H1 (cell line): ENCODE data around the gene E2F1. TPM values are rescaled to one million over a fixed set of nuclear protein-coding genes. Genes with fewer than 3 reads are reported as not detected.

ENCODE experiments used
- CTCF ChIA-PET: fragments of 300-600 bp; sonication (Branson Sonifier 250); formaldehyde crosslinking; loops from one replicate; lab custom pipeline; 2021; ENCODE audit not compliant: partially characterized antibody; lab: Charles Lee
- POLR2A ChIA-PET: fragments of 300-600 bp; sonication (Branson Sonifier 250); formaldehyde crosslinking; loops from one replicate; lab custom pipeline; 2021; ENCODE audit warnings: inconsistent platforms; ENCODE audit not compliant: partially characterized antibody; lab: Charles Lee
- DNase-seq, 2 experiments: peaks; one replicate each; pipeline versions ENCODE4 v3.0.0 to v3.0.0-alpha.2; 2010 to 2022; ENCODE audit warnings: low spot score in 2 of 2, low read depth in 1 of 2, mixed read lengths in 1 of 2
- FAIRE-seq: peaks from 2 replicates; lab custom pipeline; 2011; peaks lifted over from hg19 to GRCh38; lab: Jason Lieb, UNC
- H2AFZ ChIP-seq: 2 replicates; pipeline ENCODE4 v1.8.1; 2012; ENCODE audit warnings: low read length, inconsistent platforms
- H2AK5ac ChIP-seq: 2 replicates; pipeline ENCODE4 v1.6.1; 2013; ENCODE audit warnings: low read depth, low read length
- H2BK120ac ChIP-seq: replicated peaks from 2 replicates; pipeline ENCODE3; 2013; ENCODE audit warnings: low read depth, low read length, inconsistent platforms
- H2BK12ac ChIP-seq: 2 replicates; pipeline ENCODE4 v1.6.1; 2013; ENCODE audit warnings: low read depth, low read length
- H2BK15ac ChIP-seq: 2 replicates; pipeline ENCODE4 v1.6.1; 2013; ENCODE audit warnings: low read length
- H2BK20ac ChIP-seq: 2 replicates; pipeline ENCODE4 v1.6.1; 2013; ENCODE audit warnings: low read length
- H2BK5ac ChIP-seq: 2 replicates; pipeline ENCODE4 v1.6.1; 2013; ENCODE audit warnings: low read depth, low read length
- H3K14ac ChIP-seq: 2 replicates; pipeline ENCODE4 v1.6.1; 2013; ENCODE audit warnings: inconsistent platforms; ENCODE audit not compliant: insufficient read length
- H3K18ac ChIP-seq: 2 replicates; pipeline ENCODE4 v1.6.1; 2013; ENCODE audit warnings: low read length; ENCODE audit errors: extremely low read depth
- H3K23ac ChIP-seq: 2 replicates; pipeline ENCODE4 v1.6.1; 2013; ENCODE audit warnings: inconsistent platforms; ENCODE audit not compliant: insufficient read length
- H3K23me2 ChIP-seq: 2 replicates; pipeline ENCODE4 v1.6.1; 2013; ENCODE audit warnings: low read depth, low read length
- H3K27ac ChIP-seq: 2 replicates; pipeline ENCODE4 v1.6.1; 2011; ENCODE audit warnings: low read depth, low read length, inconsistent platforms
- H3K27me3 ChIP-seq, 4 experiments: replicated peaks in 1 of 4; 1 replicate in 1 of 4; 2 replicates in 3 of 4; pipeline versions ENCODE4 v1.6.1 to v1.8.1; 2011 to 2013; ENCODE audit warnings: low read length in 3 of 4, mild to moderate bottlenecking in 3 of 4, inconsistent platforms in 2 of 4, mixed read lengths in 2 of 4, moderate library complexity in 1 of 4; ENCODE audit not compliant: control insufficient read depth in 3 of 4, insufficient read depth in 3 of 4; ENCODE audit errors: extremely low read depth in 1 of 4
- H3K36me3 ChIP-seq, 4 experiments: 2 replicates each; pipeline versions ENCODE4 v1.6.1 to v1.8.1; 2011 to 2013; ENCODE audit warnings: mild to moderate bottlenecking in 4 of 4, low read length in 3 of 4, moderate library complexity in 2 of 4, control low read depth in 1 of 4, inconsistent platforms in 1 of 4; ENCODE audit not compliant: insufficient read depth in 4 of 4, control insufficient read depth in 2 of 4
- H3K4ac ChIP-seq: replicated peaks from 2 replicates; pipeline ENCODE3; 2013; ENCODE audit warnings: low read length, low read depth, mixed read lengths, inconsistent platforms; ENCODE audit not compliant: insufficient read length
- H3K4me1 ChIP-seq, 4 experiments: replicated peaks in 1 of 4; 1 replicate in 1 of 4; 2 replicates in 3 of 4; pipeline versions ENCODE4 v1.6.1 to v1.8.1; 2011 to 2013; ENCODE audit warnings: low read length in 3 of 4, inconsistent platforms in 2 of 4, mixed read lengths in 1 of 4; ENCODE audit not compliant: insufficient read depth in 4 of 4, control insufficient read depth in 3 of 4
- H3K4me2 ChIP-seq, 2 experiments: 2 replicates each; pipeline versions ENCODE4 v1.6.1 to v1.8.1; 2011 to 2013; ENCODE audit warnings: low read depth in 2 of 2, low read length in 2 of 2, control low read depth in 1 of 2, inconsistent platforms in 1 of 2, mild to moderate bottlenecking in 1 of 2; ENCODE audit not compliant: insufficient read depth in 1 of 2
- H3K4me3 ChIP-seq, 4 experiments: fragments of 200-600, 300-600 bp in 1 of 4; sonication (generic), shearing (Covaris generic), sonication (Bioruptor Twin) in 1 of 4; 2 replicates each; pipeline versions ENCODE4 v1.5.1 to v1.8.1; 2011 to 2016; ENCODE audit warnings: low read length in 4 of 4, low read depth in 3 of 4, control low read depth in 2 of 4, inconsistent platforms in 2 of 4, mild to moderate bottlenecking in 2 of 4, mixed read lengths in 1 of 4, moderate library complexity in 1 of 4; ENCODE audit not compliant: insufficient read depth in 2 of 4; ENCODE audit errors: extremely low read depth in 1 of 4
- H3K56ac ChIP-seq: replicated peaks from 2 replicates; pipeline ENCODE3; 2013; ENCODE audit warnings: low read depth, mild to moderate bottlenecking, mixed read lengths, low read length, inconsistent platforms; ENCODE audit not compliant: insufficient read length
- H3K79me1 ChIP-seq: 2 replicates; pipeline ENCODE4 v1.6.1; 2013; ENCODE audit warnings: low read depth, low read length, control low read depth
- H3K79me2 ChIP-seq, 2 experiments: 2 replicates each; pipeline versions ENCODE4 v1.6.1 to v1.8.1; 2012 to 2013; ENCODE audit warnings: low read length in 2 of 2, mild to moderate bottlenecking in 2 of 2, inconsistent platforms in 1 of 2; ENCODE audit not compliant: insufficient read depth in 2 of 2, control insufficient read depth in 1 of 2
- H3K9ac ChIP-seq, 4 experiments: replicated peaks in 1 of 4; 1 replicate in 1 of 4; 2 replicates in 3 of 4; pipeline versions ENCODE4 v1.6.1 to v1.8.1; 2011 to 2013; ENCODE audit warnings: low read depth in 3 of 4, low read length in 3 of 4, control low read depth in 2 of 4, mild to moderate bottlenecking in 2 of 4, moderate library complexity in 2 of 4, inconsistent platforms in 1 of 4; ENCODE audit errors: extremely low read depth in 1 of 4
- H3K9me3 ChIP-seq, 2 experiments: 2 replicates each; pipeline versions ENCODE4 v1.6.1 to v1.8.1; 2012 to 2013; ENCODE audit warnings: mild to moderate bottlenecking in 2 of 2, moderate library complexity in 2 of 2, control low read depth in 1 of 2, inconsistent platforms in 1 of 2, low read depth in 1 of 2, low read length in 1 of 2, mixed read lengths in 1 of 2; ENCODE audit not compliant: insufficient read depth in 2 of 2
- H4K20me1 ChIP-seq, 2 experiments: replicated peaks in 1 of 2; 2 replicates each; pipeline versions ENCODE3 to v1.8.1; 2011 to 2013; ENCODE audit warnings: inconsistent platforms in 2 of 2, low read length in 2 of 2, mild to moderate bottlenecking in 1 of 2; ENCODE audit not compliant: insufficient read depth in 2 of 2, control insufficient read depth in 1 of 2
- H4K5ac ChIP-seq: 2 replicates; pipeline ENCODE4 v1.6.1; 2013; ENCODE audit warnings: low read length, low read depth, mixed read lengths, inconsistent platforms; ENCODE audit not compliant: insufficient read length
- H4K8ac ChIP-seq: 2 replicates; pipeline ENCODE4 v1.8.0; 2013; ENCODE audit warnings: mild to moderate bottlenecking, moderate library complexity, low read length, inconsistent platforms; ENCODE audit not compliant: insufficient read depth; ENCODE audit errors: extremely low read depth
- H4K91ac ChIP-seq: replicated peaks from 2 replicates; pipeline ENCODE3; 2013; ENCODE audit warnings: low read length, mixed read lengths, inconsistent platforms; ENCODE audit not compliant: insufficient read length
- CBX8 ChIP-seq: fragments of 300-800, 300-1000 bp; sonication (generic); IDR thresholded peaks from 2 replicates; pipeline ENCODE4 v1.7.1; 2016; ENCODE audit warnings: low read depth, low read length, borderline replicate concordance
- CHD2 ChIP-seq: IDR thresholded peaks from 2 replicates; pipeline ENCODE4 v1.6.1; 2012; ENCODE audit warnings: low read length, improper control_type of control experiment
- PHF8 ChIP-seq: fragments of 200-600 bp; sonication (generic); conservative IDR thresholded peaks from 2 replicates; pipeline ENCODE4 v1.7.1; 2012; ENCODE audit warnings: low read depth, mild to moderate bottlenecking, inconsistent platforms, low read length, moderate library complexity
- POLR2AphosphoS5 ChIP-seq: IDR thresholded peaks from 2 replicates; pipeline ENCODE4 v1.6.1; 2011; ENCODE audit warnings: low read depth, low read length
- RXRA ChIP-seq: IDR thresholded peaks from 2 replicates; pipeline ENCODE4 v1.6.1; 2011; ENCODE audit warnings: low read depth, mild to moderate bottlenecking, low read length, moderate library complexity; ENCODE audit not compliant: insufficient read depth
- TCF12 ChIP-seq: IDR thresholded peaks from 2 replicates; pipeline ENCODE4 v1.6.1; 2011; ENCODE audit warnings: low read depth, mild to moderate bottlenecking, low read length
- WGBS, 2 experiments: shearing (Covaris generic) in 1 of 2; methylation state at CpG; one replicate each; pipeline versions ENCODE4 v1.1.6 to v1.1.7; 2013 to 2015; ENCODE audit warnings: low lambda C conversion rate in 2 of 2, mixed read lengths in 2 of 2, inconsistent platforms in 1 of 2, low coverage in 1 of 2, missing lambda C conversion rate in 1 of 2; ENCODE audit not compliant: insufficient replicate concordance in 2 of 2, insufficient coverage in 1 of 2, insufficient read length in 1 of 2; ENCODE audit errors: extremely low coverage in 1 of 2, missing lambda C conversion rate in 1 of 2; 5-methylcytosine and 5-hydroxymethylcytosine counted together
- polyA plus RNA-seq, 7 experiments: library from polyadenylated mRNA; depleted of rRNA in 3 of 7; stranded (reverse) in 5 of 7; unstranded in 2 of 7; fragments of >200 nt in 5 of 7; fragments of 200-250 nt in 2 of 7; gene quantifications; 1 replicate in 5 of 7; 2 replicates in 1 of 7; 4 replicates in 1 of 7; pipeline versions ENCODE4 v1.2.1 to v1.2.3, GENCODE V29; 2011 to 2013; ENCODE audit warnings: missing spikeins in 2 of 7, mixed read lengths in 2 of 7
- total RNA-seq: library from RNA; stranded (reverse); fragmentation: NEBNext Ultra II Directional; extraction: Animal tissue kit (Norgen Biotek cat#: 25700); gene quantifications from 2 replicates; pipeline ENCODE4 v1.2.1, GENCODE V29; 2021
- TF ChIP-seq, protein P1 (sequence below): IDR thresholded peaks from 2 replicates; pipeline ENCODE4 v1.6.1; 2012; ENCODE audit warnings: inconsistent platforms

The E2F1 gene
- total and polyA plus RNA-seq, 2 of the 8 experiments (the other 6 are each of a cell fraction or from before 2014, with no cell fraction given) = 33.4 to 35.8 TPM

DNA sequence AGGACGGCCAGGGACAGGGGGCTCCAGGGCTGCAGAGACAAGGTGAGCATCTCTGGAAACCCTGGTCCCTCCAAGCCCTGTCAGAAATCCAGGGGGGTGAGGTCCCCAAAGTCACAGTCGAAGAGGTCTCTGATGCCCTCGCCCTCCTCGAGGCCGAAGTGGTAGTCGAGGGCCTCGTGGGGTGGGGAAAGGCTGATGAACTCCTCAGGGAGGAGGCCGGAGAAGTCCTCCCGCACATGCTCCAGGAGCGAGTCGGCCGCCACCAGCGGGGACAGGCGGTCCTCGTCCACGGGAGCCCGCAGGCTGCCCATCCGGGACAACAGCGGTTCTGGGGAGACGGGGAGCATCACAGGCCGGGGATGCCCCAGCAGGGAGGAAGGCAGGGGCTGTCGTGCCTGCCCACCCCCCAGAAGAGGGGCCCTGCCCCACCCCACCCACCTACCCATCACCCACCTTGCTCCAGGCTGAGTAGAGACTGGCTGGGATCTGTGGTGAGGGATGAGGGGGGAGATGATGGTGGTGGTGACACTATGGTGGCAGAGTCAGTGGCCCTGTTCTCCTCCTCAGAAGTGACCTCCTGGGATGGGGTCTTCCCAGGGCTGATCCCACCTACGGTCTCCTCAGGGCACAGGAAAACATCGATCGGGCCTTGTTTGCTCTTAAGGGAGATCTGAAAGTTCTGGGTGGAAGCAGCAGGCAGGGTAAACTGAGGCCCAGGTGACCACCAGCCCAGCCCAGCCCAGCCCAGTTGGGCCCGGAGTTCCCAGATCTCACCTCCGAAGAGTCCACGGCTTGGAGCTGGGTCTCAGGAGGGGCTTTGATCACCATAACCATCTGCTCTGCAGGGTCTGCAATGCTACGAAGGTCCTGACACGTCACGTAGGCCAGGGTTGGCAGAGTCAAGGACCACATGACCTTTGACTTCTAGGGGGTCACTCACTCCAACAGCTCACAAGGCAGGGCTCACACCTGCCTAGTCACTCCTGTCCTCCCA, 9.2 kb downstream of the E2F1 start:
- Histone ChIP-seq H3K4me2 (no peak overlapping the region), H3K4me3 (no peak overlapping the region), H2BK12ac (no peak overlapping the region), H2BK120ac (no peak overlapping the region), H2AK5ac (no peak overlapping the region), H3K27me3 (no peaks in the 10 kb centered on the region), H3K9me3 (no peaks in the 10 kb centered on the region), H3K27ac (no peak overlapping the region), H4K8ac (no peak overlapping the region), H2BK20ac (no peak overlapping the region), H2AFZ (no peak overlapping the region), H2BK15ac (no peak overlapping the region), H3K23me2 (peaks cover 13% of the 10 kb centered on the region), H3K79me1 (peaks cover 5% of the 10 kb centered on the region), H4K5ac (no peak overlapping the region), H4K91ac (no peak overlapping the region), H3K56ac (no peak overlapping the region), H3K36me3 (peaks cover 19 to 36% (median 32%) of the 10 kb centered on the region in 4 experiments; a peak in 6 of 8 replicates), H3K4me1 (peaks cover 0 to 22% (median 11%) of the 10 kb centered on the region in 4 experiments; a peak in 4 of 7 replicates), H3K14ac (no peak overlapping the region), H3K18ac (no peak overlapping the region), H4K20me1 (peaks cover 9 to 46% of the 10 kb centered on the region in 2 experiments), H3K79me2 (peaks cover 0 to 14% of the 10 kb centered on the region in 2 experiments; a peak in 2 of 4 replicates), H3K4ac (no peak overlapping the region), H2BK5ac (no peak overlapping the region), H3K23ac (no peak overlapping the region), H3K9ac (no peak overlapping the region)
- FAIRE-seq (no peak), DNase-seq (no peak)
- TF ChIP-seq POLR2AphosphoS5 (peak; percentile 30; the same call in 1 of the 2 replicates), CBX8 (no peak), RXRA (no peak), CHD2 (no peak), PHF8 (no peak), TCF12 (no peak)
- TF ChIP-seq, protein P1, sequence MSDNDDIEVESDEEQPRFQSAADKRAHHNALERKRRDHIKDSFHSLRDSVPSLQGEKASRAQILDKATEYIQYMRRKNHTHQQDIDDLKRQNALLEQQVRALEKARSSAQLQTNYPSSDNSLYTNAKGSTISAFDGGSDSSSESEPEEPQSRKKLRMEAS = no peak
- 91% methylated on average over 31 of the region's 31 CpGs; no CpG with 5 or more reads in 1 of the 2 experiments for WGBS, 2 experiments
- CTCF ChIA-PET = interaction anchor here (1.2 to 1.5 kb wide), 2 partner anchors 8 to 18 kb away, joined by 5 to 9 read pairs; no protein-coding TSS in a partner anchor
- POLR2A ChIA-PET = interaction anchor here (1.3 to 17.9 kb wide), 3 partner anchors 2 to 35 kb away, joined by 5 to 245 read pairs (median 245); partner anchors contain the start of genes ACTL10, C20orf144 and NECAB3
